Peyer's patch (tissue), 4 donors: ENCODE measurements around the gene SPRED2.

ENCODE experiments used
- POLR2A ChIP-seq, 2 donors: fragments of 450-650 bp; IDR thresholded peaks; one replicate each; pipeline ENCODE4 v1.5.1; 2017; ENCODE audit warnings: antibody characterized with exemption in 2 of 2, mild to moderate bottlenecking in 2 of 2, moderate library complexity in 2 of 2
- TF ChIP-seq, protein P1 (sequence below), 6 experiments: fragments of 450-650 bp in 4 of 6; fragments of 200-600 bp in 2 of 6; sonication (generic) in 1 of 6; IDR thresholded peaks; one replicate each; pipeline ENCODE4 v1.5.1; 2017 to 2019; ENCODE audit warnings: antibody characterized with exemption in 6 of 6, mild to moderate bottlenecking in 3 of 6, moderate library complexity in 1 of 6

GRCh38 chr2:65438137-65438899, 5.9 kb upstream of the SPRED2 start:
- TF ChIP-seq, protein P1, sequence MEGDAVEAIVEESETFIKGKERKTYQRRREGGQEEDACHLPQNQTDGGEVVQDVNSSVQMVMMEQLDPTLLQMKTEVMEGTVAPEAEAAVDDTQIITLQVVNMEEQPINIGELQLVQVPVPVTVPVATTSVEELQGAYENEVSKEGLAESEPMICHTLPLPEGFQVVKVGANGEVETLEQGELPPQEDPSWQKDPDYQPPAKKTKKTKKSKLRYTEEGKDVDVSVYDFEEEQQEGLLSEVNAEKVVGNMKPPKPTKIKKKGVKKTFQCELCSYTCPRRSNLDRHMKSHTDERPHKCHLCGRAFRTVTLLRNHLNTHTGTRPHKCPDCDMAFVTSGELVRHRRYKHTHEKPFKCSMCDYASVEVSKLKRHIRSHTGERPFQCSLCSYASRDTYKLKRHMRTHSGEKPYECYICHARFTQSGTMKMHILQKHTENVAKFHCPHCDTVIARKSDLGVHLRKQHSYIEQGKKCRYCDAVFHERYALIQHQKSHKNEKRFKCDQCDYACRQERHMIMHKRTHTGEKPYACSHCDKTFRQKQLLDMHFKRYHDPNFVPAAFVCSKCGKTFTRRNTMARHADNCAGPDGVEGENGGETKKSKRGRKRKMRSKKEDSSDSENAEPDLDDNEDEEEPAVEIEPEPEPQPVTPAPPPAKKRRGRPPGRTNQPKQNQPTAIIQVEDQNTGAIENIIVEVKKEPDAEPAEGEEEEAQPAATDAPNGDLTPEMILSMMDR (IDR thresholded peaks at IDR 0.05), result no peak
- TF ChIP-seq POLR2A (IDR thresholded peaks at IDR 0.05), result no peak
